GM12864 (cell line): ENCODE data around the gene ERAS.
"Not testable (repeated sequence)": the region's sequence is repeated elsewhere in the genome, so short reads cannot be mapped to it uniquely, and the experiment has no call there.

Experiments
- DNase-seq: peaks from one replicate; pipeline ENCODE4 v3.0.0-alpha.2; 2011; ENCODE audit warnings: low read depth
- H3K4me3 ChIP-seq: 2 replicates; pipeline ENCODE4 v1.5.1; 2011; ENCODE audit warnings: mild to moderate bottlenecking, low read depth, low read length, control low read depth
- CTCF ChIP-seq: IDR thresholded peaks from 2 replicates; pipeline ENCODE4 v1.5.1; 2011; ENCODE audit warnings: low read depth, mild to moderate bottlenecking, moderate library complexity, low read length, control low read depth, inconsistent platforms; ENCODE audit errors: missing control alignments

The ERAS gene

GRCh38 chrX:48813644-48814043 is 12.7 kb upstream of the ERAS start:
- no peak for DNase-seq
- no peak for TF ChIP-seq CTCF
- no peak overlapping the region for H3K4me3 ChIP-seq

- no peak for TF ChIP-seq CTCF
- H3K4me3 ChIP-seq: no peak overlapping the region
- no peak for DNase-seq
Measured at GRCh38 chrX:48814722-48815121, 11.6 kb upstream of the ERAS start.

GRCh38 chrX:48815266-48815665 is 11.0 kb upstream of the ERAS start:
- H3K4me3 ChIP-seq: no peak overlapping the region
- no peak for DNase-seq
- no peak for TF ChIP-seq CTCF

- DNase-seq: no peak
- TF ChIP-seq CTCF: no peak
Measured at GRCh38 chrX:48816014-48816810, 10.1 kb upstream of the ERAS start.

GRCh38 chrX:48818098-48818497 is 8.2 kb upstream of the ERAS start:
- no peak for TF ChIP-seq CTCF
- H3K4me3 ChIP-seq: no peak overlapping the region
- DNase-seq: no peak

More at GRCh38 chrX:48816014-48816810, 10.1 kb upstream of the ERAS start:
- H3K4me3 ChIP-seq: no peak overlapping the region

- no peak for TF ChIP-seq CTCF
- H3K4me3 ChIP-seq: no peak overlapping the region
- DNase-seq: no peak
Measured at GRCh38 chrX:48818866-48819265, 7.4 kb upstream of the ERAS start.

- not testable (repeated sequence) for H3K4me3 ChIP-seq, DNase-seq
Measured at GRCh38 chrX:48819394-48819793, 6.9 kb upstream of the ERAS start.

GRCh38 chrX:48823053-48823452 is 3.3 kb upstream of the ERAS start:
- DNase-seq: no peak
- TF ChIP-seq CTCF: no peak
- H3K4me3 ChIP-seq: no peak overlapping the region
